CD4-positive, alpha-beta T cell (primary cell): ENCODE data around the gene VGLL1. TPM values are rescaled to one million over a fixed set of nuclear protein-coding genes. Genes with fewer than 3 reads are reported as not detected.

Experiments
- ATAC-seq: fragments of 200-7000 bp; cut with Tn5 transposase; one replicate; pipeline ENCODE4 v1.10.0; 2022; ENCODE audit warnings: mild to moderate bottlenecking; ENCODE audit not compliant: poor library complexity
- CTCF ChIA-PET: fragments of 350-600 bp; sonication (Branson Sonifier 250); formaldehyde crosslinking; loops from one replicate; lab custom pipeline; 2021; ENCODE audit warnings: antibody characterized with exemption, inconsistent platforms; lab: Charles Lee
- POLR2A ChIA-PET: fragments of 350-600 bp; sonication (Branson Sonifier 250); formaldehyde crosslinking; loops from one replicate; lab custom pipeline; 2021; ENCODE audit warnings: antibody characterized with exemption, inconsistent platforms; lab: Charles Lee
- DNase-seq, 14 experiments: peaks; one replicate each; pipeline ENCODE4 v3.0.0-alpha.2; 2013 to 2020; ENCODE audit warnings: mixed read lengths in 2 of 14
- H3K27ac ChIP-seq, 2 donors: one replicate each; pipeline versions ENCODE4 v1.5.1 to v1.7.0; 2013; ENCODE audit warnings: low read length in 2 of 2, low read depth in 1 of 2, mild to moderate bottlenecking in 1 of 2
- H3K27me3 ChIP-seq, 2 experiments: 1 replicate in 1 of 2; 2 replicates in 1 of 2; pipeline versions ENCODE4 v1.6.1 to v1.7.0; 2013; ENCODE audit warnings: low read length in 2 of 2, control low read depth in 1 of 2, mild to moderate bottlenecking in 1 of 2, moderate library complexity in 1 of 2; ENCODE audit not compliant: insufficient read depth in 2 of 2, control insufficient read depth in 1 of 2
- H3K36me3 ChIP-seq: one replicate; pipeline ENCODE4 v1.6.1; 2013; ENCODE audit warnings: low read length, control low read depth; ENCODE audit not compliant: insufficient read depth
- H3K4me1 ChIP-seq: one replicate; pipeline ENCODE4 v1.6.1; 2013; ENCODE audit warnings: low read length, control low read depth; ENCODE audit not compliant: insufficient read depth
- H3K4me3 ChIP-seq: one replicate; pipeline ENCODE4 v1.5.1; 2013; ENCODE audit warnings: mild to moderate bottlenecking, low read length, moderate library complexity
- H3K9me3 ChIP-seq, 2 experiments: 1 replicate in 1 of 2; 2 replicates in 1 of 2; pipeline versions ENCODE4 v1.6.1 to v1.7.0; 2013; ENCODE audit warnings: low read length in 2 of 2, mild to moderate bottlenecking in 2 of 2, control low read depth in 1 of 2, moderate library complexity in 1 of 2; ENCODE audit not compliant: control insufficient read depth in 1 of 2, insufficient read depth in 1 of 2
- H3K27ac Mint-ChIP-seq: one replicate; pipeline ENCODE4 v1.8.0; 2020; ENCODE audit warnings: mixed read lengths
- H3K27me3 Mint-ChIP-seq: one replicate; pipeline ENCODE4 v1.8.0; 2021; ENCODE audit warnings: mixed read lengths
- H3K36me3 Mint-ChIP-seq: one replicate; pipeline ENCODE4 v1.8.0; 2021; ENCODE audit warnings: low read depth, mixed read lengths
- H3K4me1 Mint-ChIP-seq: one replicate; pipeline ENCODE4 v1.8.0; 2021; ENCODE audit warnings: low read depth, mixed read lengths
- H3K4me3 Mint-ChIP-seq: one replicate; pipeline ENCODE4 v1.8.0; 2020; ENCODE audit warnings: mild to moderate bottlenecking, mixed read lengths
- H3K9me3 Mint-ChIP-seq: one replicate; pipeline ENCODE4 v1.8.0; 2020; ENCODE audit warnings: mixed read lengths
- intact Hi-C, 2 experiments: fragments of 100-400 bp; cut with DNase I in 1 of 2; cut with micrococcal nuclease in 1 of 2; formaldehyde crosslinking; loops; one replicate each; pipeline versions ENCODE4 v1.15.1 to v1.9.0; 2023 to 2025; cut with DNase I, micrococcal nuclease
- total RNA-seq, 174 experiments: library from RNA in 2 of 174; stranded (reverse) in 2 of 174; gene quantifications; one replicate each; pipeline ENCODE4 v1.2.3 and lab custom pipeline; 2021 to 2026
- TF ChIP-seq, protein P1 (sequence below): fragments of 200-600 bp; IDR thresholded peaks from one replicate; pipeline ENCODE4 v1.8.0; 2022; ENCODE audit warnings: antibody characterized with exemption, mild to moderate bottlenecking

The VGLL1 gene
- total RNA-seq, 2 experiments from 2014 or later, result not detected

DNA sequence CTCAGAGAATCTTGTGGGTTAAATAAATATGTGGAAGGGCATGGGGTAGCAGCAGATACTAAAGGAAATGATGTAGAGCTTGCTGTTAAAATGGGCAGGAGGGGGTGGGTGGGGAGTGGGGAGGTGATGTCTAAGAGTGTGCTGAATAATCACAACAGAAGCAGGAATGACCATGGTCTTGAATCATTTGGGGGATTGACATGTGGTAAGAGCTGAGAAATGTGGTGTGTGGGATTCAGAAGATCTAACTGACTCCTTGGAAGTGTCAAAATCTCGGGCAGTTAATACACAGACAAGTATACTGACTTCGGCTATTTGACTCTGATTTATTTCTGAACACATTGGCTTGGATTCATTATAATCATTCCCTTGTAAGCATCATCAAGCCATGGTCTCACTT is 6.8 kb downstream of the VGLL1 start:
- Mint-ChIP-seq H3K27ac (no peak overlapping the region), H3K36me3 (no peaks in the 10 kb centered on the region), H3K4me1 (peaks cover 12% of the 10 kb centered on the region), H3K9me3 (no peaks in the 10 kb centered on the region), H3K4me3 (no peak overlapping the region), H3K27me3 (no peaks in the 10 kb centered on the region)
- DNase-seq (no peak), ATAC-seq (no peak)
- intact Hi-C loops, result no loop called here
- Histone ChIP-seq H3K27me3 (no peaks in the 10 kb centered on the region), H3K4me3 (no peak overlapping the region), H3K27ac (no peak overlapping the region), H3K36me3 (no peaks in the 10 kb centered on the region), H3K9me3 (no peaks in the 10 kb centered on the region), H3K4me1 (no peaks in the 10 kb centered on the region)
- TF ChIP-seq, protein P1, sequence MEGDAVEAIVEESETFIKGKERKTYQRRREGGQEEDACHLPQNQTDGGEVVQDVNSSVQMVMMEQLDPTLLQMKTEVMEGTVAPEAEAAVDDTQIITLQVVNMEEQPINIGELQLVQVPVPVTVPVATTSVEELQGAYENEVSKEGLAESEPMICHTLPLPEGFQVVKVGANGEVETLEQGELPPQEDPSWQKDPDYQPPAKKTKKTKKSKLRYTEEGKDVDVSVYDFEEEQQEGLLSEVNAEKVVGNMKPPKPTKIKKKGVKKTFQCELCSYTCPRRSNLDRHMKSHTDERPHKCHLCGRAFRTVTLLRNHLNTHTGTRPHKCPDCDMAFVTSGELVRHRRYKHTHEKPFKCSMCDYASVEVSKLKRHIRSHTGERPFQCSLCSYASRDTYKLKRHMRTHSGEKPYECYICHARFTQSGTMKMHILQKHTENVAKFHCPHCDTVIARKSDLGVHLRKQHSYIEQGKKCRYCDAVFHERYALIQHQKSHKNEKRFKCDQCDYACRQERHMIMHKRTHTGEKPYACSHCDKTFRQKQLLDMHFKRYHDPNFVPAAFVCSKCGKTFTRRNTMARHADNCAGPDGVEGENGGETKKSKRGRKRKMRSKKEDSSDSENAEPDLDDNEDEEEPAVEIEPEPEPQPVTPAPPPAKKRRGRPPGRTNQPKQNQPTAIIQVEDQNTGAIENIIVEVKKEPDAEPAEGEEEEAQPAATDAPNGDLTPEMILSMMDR, result no peak
- ChIA-PET POLR2A (no interaction called here), CTCF (interaction anchor here (0.6 kb wide), 1 partner anchor 16 kb away, joined by 3 read pairs; no protein-coding TSS in a partner anchor)

DNA sequence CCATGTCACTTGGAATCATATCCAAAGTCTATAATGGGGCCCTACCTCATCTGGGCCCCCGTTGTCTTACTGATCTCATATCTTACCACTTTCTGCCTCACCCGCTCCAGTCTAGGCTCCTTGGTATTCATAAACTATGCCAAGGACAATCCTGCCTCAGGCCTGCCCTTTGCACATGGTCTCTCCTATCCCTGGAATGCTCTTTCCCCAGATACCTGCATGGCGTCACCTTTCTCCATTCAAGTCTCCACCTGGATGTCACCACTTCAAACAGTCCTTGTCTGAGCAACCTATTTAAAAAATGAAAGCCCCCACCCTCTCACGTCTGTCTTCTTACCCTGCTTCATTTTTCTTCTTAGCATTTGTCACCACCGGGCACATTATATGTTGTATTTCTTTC is 8.2 kb downstream of the VGLL1 start:
- no peaks in the 10 kb centered on the region for H3K27me3 ChIP-seq
- ATAC-seq (no peak), DNase-seq (no peak)
- Mint-ChIP-seq H3K9me3 (no peaks in the 10 kb centered on the region), H3K27me3 (no peaks in the 10 kb centered on the region), H3K4me3 (no peak overlapping the region), H3K27ac (no peak overlapping the region), H3K4me1 (peaks cover 22% of the 10 kb centered on the region), H3K36me3 (no peaks in the 10 kb centered on the region)
- TF ChIP-seq, protein P1, result no peak
- no peaks in the 10 kb centered on the region for H3K9me3 ChIP-seq
- H3K27ac ChIP-seq, result no peak overlapping the region
- H3K4me1 ChIP-seq, result peaks cover 7% of the 10 kb centered on the region
- no peaks in the 10 kb centered on the region for H3K36me3 ChIP-seq
- intact Hi-C loops, result no loop called here
- no peak overlapping the region for H3K4me3 ChIP-seq
- POLR2A ChIA-PET, result no interaction called here
- CTCF ChIA-PET, result no interaction called here

DNA sequence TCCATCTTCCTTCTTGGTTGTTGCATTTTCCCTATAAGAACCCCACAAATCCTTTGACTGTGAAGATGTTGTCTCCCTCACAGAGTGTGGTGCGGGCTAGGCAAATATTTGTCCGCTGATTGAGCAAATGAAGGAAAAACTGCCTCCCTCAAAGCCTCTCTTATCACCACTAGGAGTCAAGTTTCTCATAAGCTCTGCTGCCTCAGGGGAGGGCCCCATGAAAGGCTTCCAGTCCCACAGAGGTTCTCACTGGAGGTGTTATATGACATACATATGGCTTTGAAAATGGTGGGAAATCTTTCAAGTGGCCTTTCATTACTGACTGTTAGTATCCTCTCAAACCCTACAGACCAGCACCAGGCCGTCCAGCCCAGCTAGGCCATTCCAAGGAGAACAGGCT is 9.3 kb downstream of the VGLL1 start:
- TF ChIP-seq, protein P1, result no peak
- Mint-ChIP-seq H3K4me3 (no peak overlapping the region), H3K4me1 (peaks cover 33% of the 10 kb centered on the region), H3K9me3 (no peaks in the 10 kb centered on the region), H3K27ac (no peak overlapping the region), H3K36me3 (no peaks in the 10 kb centered on the region), H3K27me3 (no peaks in the 10 kb centered on the region)
- H3K27me3 ChIP-seq, result no peaks in the 10 kb centered on the region
- H3K4me1 ChIP-seq, result peaks cover 18% of the 10 kb centered on the region
- intact Hi-C loops, result no loop called here
- no peaks in the 10 kb centered on the region for H3K9me3 ChIP-seq
- no peak overlapping the region for H3K4me3 ChIP-seq
- H3K27ac ChIP-seq, result no peak overlapping the region
- DNase-seq, result no peak
- ChIA-PET CTCF (no interaction called here), POLR2A (no interaction called here)
- H3K36me3 ChIP-seq, result no peaks in the 10 kb centered on the region
- ATAC-seq, result no peak
